Neuronal stem cell (in vitro differentiated cells): ENCODE results near the gene PCNX2.

Source experiments
- DNase-seq: peaks from one replicate; pipeline ENCODE4 v3.0.0-alpha.2; 2013; ENCODE audit warnings: low spot score
- H2AFZ ChIP-seq: one replicate; pipeline ENCODE4 v1.6.1; 2013; ENCODE audit warnings: mild to moderate bottlenecking, low read length, inconsistent platforms
- H2AK5ac ChIP-seq: 2 replicates; pipeline ENCODE4 v1.6.1; 2013; ENCODE audit warnings: low read depth, mild to moderate bottlenecking, inconsistent platforms, low read length, moderate library complexity, mixed read lengths
- H2BK120ac ChIP-seq: 2 replicates; pipeline ENCODE4 v1.6.1; 2013; ENCODE audit warnings: low read depth, mild to moderate bottlenecking, inconsistent platforms, low read length, moderate library complexity, mixed read lengths
- H2BK12ac ChIP-seq: one replicate; pipeline ENCODE4 v1.6.1; 2013; ENCODE audit warnings: low read length, inconsistent platforms
- H2BK15ac ChIP-seq: 2 replicates; pipeline ENCODE4 v1.6.1; 2013; ENCODE audit warnings: mild to moderate bottlenecking, low read length, inconsistent platforms, mixed read lengths
- H2BK5ac ChIP-seq: one replicate; pipeline ENCODE4 v1.6.1; 2013; ENCODE audit warnings: inconsistent platforms, mild to moderate bottlenecking, low read length, moderate library complexity
- H3K14ac ChIP-seq: one replicate; pipeline ENCODE4 v1.6.1; 2013; ENCODE audit warnings: low read length, inconsistent platforms
- H3K18ac ChIP-seq: 2 replicates; pipeline ENCODE4 v1.6.1; 2013; ENCODE audit warnings: low read length, inconsistent platforms
- H3K23ac ChIP-seq: 2 replicates; pipeline ENCODE4 v1.6.1; 2013; ENCODE audit warnings: low read depth, mild to moderate bottlenecking, mixed read lengths, low read length, inconsistent platforms; ENCODE audit not compliant: poor library complexity
- H3K27ac ChIP-seq: replicated peaks from 3 replicates; pipeline ENCODE4 v1.5.1; 2013; ENCODE audit warnings: low read length, inconsistent platforms
- H3K27me3 ChIP-seq, 3 experiments: 2 replicates each; pipeline ENCODE4 v1.6.1; 2013; ENCODE audit warnings: low read length in 3 of 3, mild to moderate bottlenecking in 2 of 3, inconsistent platforms in 1 of 3, low read depth in 1 of 3, mixed read lengths in 1 of 3, moderate library complexity in 1 of 3; ENCODE audit not compliant: control insufficient read depth in 3 of 3, insufficient read depth in 3 of 3
- H3K36me3 ChIP-seq, 2 donors: replicated peaks in 1 of 2; 2 replicates each; pipeline ENCODE4 v1.6.1; 2013; ENCODE audit warnings: low read length in 2 of 2; ENCODE audit not compliant: control insufficient read depth in 2 of 2, insufficient read depth in 2 of 2
- H3K4ac ChIP-seq: 2 replicates; pipeline ENCODE4 v1.6.1; 2013; ENCODE audit warnings: inconsistent platforms, mild to moderate bottlenecking, low read length, moderate library complexity
- H3K4me1 ChIP-seq, 2 donors: 1 replicate in 1 of 2; 2 replicates in 1 of 2; pipeline ENCODE4 v1.6.1; 2013; ENCODE audit warnings: low read length in 2 of 2, low read depth in 1 of 2; ENCODE audit not compliant: control insufficient read depth in 2 of 2, insufficient read depth in 1 of 2
- H3K4me2 ChIP-seq: one replicate; pipeline ENCODE4 v1.6.1; 2013; ENCODE audit warnings: mild to moderate bottlenecking, low read length, inconsistent platforms; ENCODE audit not compliant: insufficient read depth, poor library complexity, severe bottlenecking
- H3K4me3 ChIP-seq, 2 donors: 2 replicates each; pipeline ENCODE4 v1.5.1; 2013; ENCODE audit warnings: low read length in 2 of 2, mild to moderate bottlenecking in 2 of 2, inconsistent platforms in 1 of 2, moderate library complexity in 1 of 2
- H3K79me1 ChIP-seq: one replicate; pipeline ENCODE4 v1.6.1; 2013; ENCODE audit warnings: low read depth, mild to moderate bottlenecking, inconsistent platforms, low read length, moderate library complexity
- H3K9ac ChIP-seq: one replicate; pipeline ENCODE4 v1.6.1; 2013; ENCODE audit warnings: mild to moderate bottlenecking, low read depth, low read length, inconsistent platforms; ENCODE audit not compliant: poor library complexity
- H3K9me3 ChIP-seq, 2 donors: replicated peaks in 1 of 2; 2 replicates each; pipeline versions ENCODE3 to v1.6.1; 2013; ENCODE audit warnings: low read length in 2 of 2, mild to moderate bottlenecking in 2 of 2, inconsistent platforms in 1 of 2, low read depth in 1 of 2, mixed read lengths in 1 of 2, moderate library complexity in 1 of 2; ENCODE audit not compliant: control insufficient read depth in 2 of 2, insufficient read depth in 1 of 2
- H4K8ac ChIP-seq: one replicate; pipeline ENCODE4 v1.6.1; 2013; ENCODE audit warnings: low read depth, mild to moderate bottlenecking, inconsistent platforms, low read length, moderate library complexity
- H4K91ac ChIP-seq: one replicate; pipeline ENCODE4 v1.6.1; 2013; ENCODE audit warnings: low read length, low read depth, mild to moderate bottlenecking, inconsistent platforms; ENCODE audit not compliant: poor library complexity
- WGBS, 2 donors: extraction: QIAGEN DNeasy Blood & Tissue Kit; methylation state at CpG; one replicate each; pipeline ENCODE4 v1.1.7; 2013; ENCODE audit warnings: missing lambda C conversion rate in 2 of 2, mixed read lengths in 1 of 2; ENCODE audit not compliant: insufficient read length in 2 of 2, insufficient replicate concordance in 1 of 2; ENCODE audit errors: extremely low coverage in 2 of 2; 5-methylcytosine and 5-hydroxymethylcytosine counted together

PCNX2 gene

DNA sequence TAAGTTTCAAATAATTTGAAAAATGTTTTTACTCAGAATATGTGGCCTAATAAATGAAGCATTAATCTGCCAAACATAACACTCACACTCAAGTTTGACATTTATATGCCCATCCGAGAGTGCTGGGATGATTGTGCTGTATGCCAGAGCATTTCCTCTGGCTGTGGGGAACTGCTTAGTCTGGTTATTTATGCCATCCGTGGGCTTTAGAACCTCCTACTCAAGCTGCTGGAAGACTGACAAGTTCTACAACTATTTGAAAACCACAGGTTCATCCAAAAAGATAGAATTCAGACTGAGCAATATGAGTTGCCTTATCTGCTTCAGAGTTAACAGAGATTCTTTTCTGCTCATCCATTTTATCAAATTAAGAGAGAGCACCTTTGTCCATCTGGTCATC is 25.9 kb downstream of the PCNX2 start:
- H3K18ac ChIP-seq: no peak overlapping the region
- H2BK15ac ChIP-seq: no peak overlapping the region
- no peak overlapping the region for H3K23ac ChIP-seq
- no peak overlapping the region for H3K4ac ChIP-seq
- no peak overlapping the region for H2AFZ ChIP-seq
- H2BK120ac ChIP-seq: no peak overlapping the region
- DNase-seq: no peak
- H3K9ac ChIP-seq: no peak overlapping the region
- H3K27me3 ChIP-seq: no peaks in the 10 kb centered on the region
- WGBS, 2 donors: no CpG with 5 or more reads among the region's 2 CpGs
- H3K4me1 ChIP-seq: peaks cover 0 to 2% of the 10 kb centered on the region in 2 donors
- H3K4me2 ChIP-seq: no peak overlapping the region
- H2AK5ac ChIP-seq: no peak overlapping the region
- no peaks in the 10 kb centered on the region for H3K9me3 ChIP-seq
- no peak overlapping the region for H2BK12ac ChIP-seq
- H4K8ac ChIP-seq: no peak overlapping the region
- H3K79me1 ChIP-seq: no peaks in the 10 kb centered on the region
- no peak overlapping the region for H3K27ac ChIP-seq
- H3K14ac ChIP-seq: no peak overlapping the region
- H2BK5ac ChIP-seq: no peak overlapping the region
- no peaks in the 10 kb centered on the region for H3K36me3 ChIP-seq
- no peak overlapping the region for H3K4me3 ChIP-seq
- H4K91ac ChIP-seq: no peak overlapping the region

DNA sequence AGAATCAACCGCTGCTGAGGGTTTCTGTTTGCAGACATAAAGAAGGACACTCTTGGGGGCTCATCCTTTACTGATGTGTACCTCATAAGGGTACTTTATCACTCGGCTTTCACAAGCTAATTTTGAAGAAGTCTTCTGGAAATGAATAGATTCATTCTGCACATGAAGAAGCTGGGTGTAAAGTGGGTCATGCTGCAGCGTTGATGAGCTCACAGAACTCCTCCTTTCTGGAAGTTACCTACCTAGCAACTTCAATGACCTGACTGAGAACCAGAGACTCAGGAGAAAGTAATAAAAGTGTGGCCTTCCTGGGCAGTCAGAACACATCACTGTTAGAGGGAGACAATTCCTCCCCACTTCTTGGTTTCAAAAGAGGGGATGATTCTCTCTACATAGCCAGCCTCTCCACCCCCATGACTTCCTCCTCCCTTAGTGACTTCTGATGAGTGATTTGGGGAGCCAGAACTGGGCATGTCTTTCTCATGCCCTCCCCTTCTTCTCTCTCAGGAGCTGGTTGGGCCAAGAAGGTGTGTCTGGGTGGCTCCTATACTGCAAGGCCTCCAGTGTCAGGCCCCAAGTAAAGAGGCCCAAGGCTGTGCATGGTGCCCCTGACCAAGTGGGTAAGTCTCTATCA is 27.0 kb downstream of the PCNX2 start:
- no peak overlapping the region for H2AFZ ChIP-seq

GRCh38 chr1:233261695-233262094 is 33.8 kb downstream of the PCNX2 start:
- Histone ChIP-seq H3K23ac (no peak overlapping the region), H3K9me3 (peaks cover 0 to 4% of the 10 kb centered on the region in 2 donors), H2BK12ac (no peak overlapping the region), H3K27ac (no peak overlapping the region), H3K4me3 (no peak overlapping the region), H3K4me2 (no peak overlapping the region), H3K14ac (no peak overlapping the region), H2BK5ac (no peak overlapping the region), H3K18ac (no peak overlapping the region), H2BK15ac (no peak overlapping the region), H3K27me3 (no peaks in the 10 kb centered on the region), H3K4me1 (peaks cover 0 to 9% of the 10 kb centered on the region in 2 donors), H3K36me3 (peaks cover 21 to 28% of the 10 kb centered on the region in 2 donors), H3K4ac (no peak overlapping the region), H2BK120ac (no peak overlapping the region), H2AK5ac (no peak overlapping the region), H4K8ac (no peak overlapping the region), H2AFZ (peak overlapping the region; percentile 62), H3K9ac (no peak overlapping the region), H4K91ac (no peak overlapping the region), H3K79me1 (no peaks in the 10 kb centered on the region)
- WGBS, 2 donors: no CpG with 5 or more reads among the region's 5 CpGs
- no peak for DNase-seq

More for the DNA sequence above, 27.0 kb downstream of the PCNX2 start:
- H3K36me3 ChIP-seq: peaks cover 0 to 3% of the 10 kb centered on the region in 2 donors
- H3K27ac ChIP-seq: no peak overlapping the region
- H2BK15ac ChIP-seq: no peak overlapping the region
- H4K8ac ChIP-seq: no peak overlapping the region
- H3K9ac ChIP-seq: no peak overlapping the region
- no peaks in the 10 kb centered on the region for H3K27me3 ChIP-seq
- H3K4ac ChIP-seq: no peak overlapping the region
- H3K14ac ChIP-seq: no peak overlapping the region
- no peak overlapping the region for H2BK12ac ChIP-seq
- H3K4me2 ChIP-seq: no peak overlapping the region
- H3K4me1 ChIP-seq: peaks cover 0 to 2% of the 10 kb centered on the region in 2 donors
- no CpG with 5 or more reads among the region's 3 CpGs for WGBS, 2 donors
- H4K91ac ChIP-seq: no peak overlapping the region
- H3K4me3 ChIP-seq: no peak overlapping the region
- no peak overlapping the region for H3K23ac ChIP-seq
- H2BK5ac ChIP-seq: no peak overlapping the region
- H3K79me1 ChIP-seq: no peaks in the 10 kb centered on the region
- no peak for DNase-seq
- no peak overlapping the region for H2AK5ac ChIP-seq
- H2BK120ac ChIP-seq: no peak overlapping the region
- no peak overlapping the region for H3K18ac ChIP-seq
- H3K9me3 ChIP-seq: peaks cover 0 to 4% of the 10 kb centered on the region in 2 donors

DNA sequence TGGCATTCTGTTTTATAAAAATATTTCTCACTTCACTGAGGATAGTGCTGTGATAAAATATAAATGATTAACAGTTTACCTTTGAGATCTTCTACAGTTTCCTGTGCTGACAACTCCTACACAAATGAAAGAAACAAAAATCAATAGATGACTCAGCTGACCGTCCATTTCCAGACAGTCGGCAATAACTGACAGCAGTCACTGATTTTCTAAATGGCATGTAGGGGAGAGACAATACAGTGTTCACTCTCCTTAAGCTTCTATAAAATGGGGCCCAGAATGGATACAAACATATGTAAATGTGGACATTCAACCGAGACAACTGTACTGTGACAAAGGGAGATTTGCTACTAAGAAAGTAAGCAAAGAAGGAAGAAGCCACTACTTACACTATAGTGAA is 34.3 kb downstream of the PCNX2 start:
- Histone ChIP-seq H3K27ac (no peak overlapping the region), H2BK120ac (no peak overlapping the region), H3K23ac (no peak overlapping the region), H3K4me2 (no peak overlapping the region), H3K4me3 (no peak overlapping the region), H3K9me3 (peaks cover 0 to 4% of the 10 kb centered on the region in 2 donors), H2BK5ac (no peak overlapping the region), H3K27me3 (no peaks in the 10 kb centered on the region), H3K36me3 (peaks cover 21 to 28% of the 10 kb centered on the region in 2 donors), H3K9ac (no peak overlapping the region), H3K14ac (no peak overlapping the region), H4K91ac (no peak overlapping the region), H2BK15ac (no peak overlapping the region), H3K18ac (no peak overlapping the region), H2AFZ (peak overlapping the region; percentile 62), H3K4me1 (peaks cover 0 to 9% of the 10 kb centered on the region in 2 donors), H2BK12ac (no peak overlapping the region), H3K4ac (no peak overlapping the region), H3K79me1 (no peaks in the 10 kb centered on the region), H2AK5ac (no peak overlapping the region), H4K8ac (no peak overlapping the region)
- WGBS, 2 donors: no CpG with 5 or more reads among the region's 3 CpGs
- DNase-seq: no peak
